ENCODE data around the gene TBC1D7.

TBC1D7 gene

GRCh38 chr6:13273931-13274706 is 54.2 kb downstream of the TBC1D7 start:
- TF ChIP-seq TAF1 (IDR thresholded peaks at IDR 0.05; ENCODE audit: borderline replicate concordance, low read depth, low read length) (no peak), POLR2A (IDR thresholded peaks at IDR 0.05; ENCODE audit: low read depth, low read length) (peak; percentile 66)
- DNase-seq (ENCODE audit: insufficient read length) (peak; percentile 39), FAIRE-seq (peak; percentile 93)

- TF ChIP-seq POLR2A (IDR thresholded peaks at IDR 0.05; ENCODE audit: low read depth, low read length) (no peak), POLR2AphosphoS5 (IDR thresholded peaks at IDR 0.05; ENCODE audit: low read depth, low read length) (no peak), TAF1 (IDR thresholded peaks at IDR 0.05; ENCODE audit: borderline replicate concordance, low read depth, low read length) (no peak)
- peak; percentile 46 for FAIRE-seq
- DNase-seq (ENCODE audit: insufficient read length) = no peak
These were observed 55.0 kb downstream of the TBC1D7 start for GRCh38 chr6:13273202-13273930.

- FAIRE-seq (peak; percentile 89), DNase-seq (ENCODE audit: insufficient read length) (no peak)
- TF ChIP-seq TAF1 (IDR thresholded peaks at IDR 0.05; ENCODE audit: borderline replicate concordance, low read depth, low read length) = peak; percentile 89
- peak; percentile 81 for TF ChIP-seq POLR2AphosphoS5 (IDR thresholded peaks at IDR 0.05; ENCODE audit: low read depth, low read length)
- peak; percentile 82 for TF ChIP-seq POLR2A (IDR thresholded peaks at IDR 0.05; ENCODE audit: low read depth, low read length)
These were observed 55.9 kb downstream of the TBC1D7 start for GRCh38 chr6:13272131-13273046.

GRCh38 chr6:13268913-13269518 is 59.3 kb downstream of the TBC1D7 start:
- TF ChIP-seq POLR2A (IDR thresholded peaks at IDR 0.05; ENCODE audit: low read depth, low read length) (no peak), POLR2AphosphoS5 (IDR thresholded peaks at IDR 0.05; ENCODE audit: low read depth, low read length) (no peak), TAF1 (IDR thresholded peaks at IDR 0.05; ENCODE audit: borderline replicate concordance, low read depth, low read length) (no peak)
- DNase-seq (ENCODE audit: insufficient read length) (no peak), FAIRE-seq (no peak)

- TF ChIP-seq TAF1 (IDR thresholded peaks at IDR 0.05; ENCODE audit: borderline replicate concordance, low read depth, low read length) (no peak), POLR2A (IDR thresholded peaks at IDR 0.05; ENCODE audit: low read depth, low read length) (no peak), POLR2AphosphoS5 (IDR thresholded peaks at IDR 0.05; ENCODE audit: low read depth, low read length) (no peak)
- no peak for DNase-seq (ENCODE audit: insufficient read length)
- no peak for FAIRE-seq
These were observed 61.1 kb downstream of the TBC1D7 start for GRCh38 chr6:13267142-13267651.

- TF ChIP-seq TAF1 (IDR thresholded peaks at IDR 0.05; ENCODE audit: borderline replicate concordance, low read depth, low read length) = no peak
- TF ChIP-seq POLR2AphosphoS5 (IDR thresholded peaks at IDR 0.05; ENCODE audit: low read depth, low read length) = no peak
- no peak for TF ChIP-seq POLR2A (IDR thresholded peaks at IDR 0.05; ENCODE audit: low read depth, low read length)
- FAIRE-seq (no peak), DNase-seq (ENCODE audit: insufficient read length) (no peak)
These were observed 64.7 kb downstream of the TBC1D7 start for GRCh38 chr6:13263669-13264068.

- TF ChIP-seq TAF1 (IDR thresholded peaks at IDR 0.05; ENCODE audit: borderline replicate concordance, low read depth, low read length) = no peak
- TF ChIP-seq POLR2A (IDR thresholded peaks at IDR 0.05; ENCODE audit: low read depth, low read length) = no peak
- no peak for TF ChIP-seq POLR2AphosphoS5 (IDR thresholded peaks at IDR 0.05; ENCODE audit: low read depth, low read length)
- peak; percentile 84 for FAIRE-seq
- no peak for DNase-seq (ENCODE audit: insufficient read length)
These were observed 65.8 kb downstream of the TBC1D7 start for GRCh38 chr6:13262302-13263230.

GRCh38 chr6:13261464-13261994 is 66.8 kb downstream of the TBC1D7 start:
- DNase-seq (ENCODE audit: insufficient read length) = no peak
- TF ChIP-seq POLR2AphosphoS5 (IDR thresholded peaks at IDR 0.05; ENCODE audit: low read depth, low read length) (0 out of 2 replicates have a peak, but pooled peaks have one; percentile 43), POLR2A (IDR thresholded peaks at IDR 0.05; ENCODE audit: low read depth, low read length) (peak; percentile 18; the same call in 1 of the 2 replicates), TAF1 (IDR thresholded peaks at IDR 0.05; ENCODE audit: borderline replicate concordance, low read depth, low read length) (no peak)

GRCh38 chr6:13260831-13261230 is 67.5 kb downstream of the TBC1D7 start:
- DNase-seq (ENCODE audit: insufficient read length) (no peak), FAIRE-seq (no peak)
- TF ChIP-seq POLR2A (IDR thresholded peaks at IDR 0.05; ENCODE audit: low read depth, low read length) = no peak
- TF ChIP-seq TAF1 (IDR thresholded peaks at IDR 0.05; ENCODE audit: borderline replicate concordance, low read depth, low read length) = 0 out of 2 replicates have a peak, but pooled peaks have one; percentile 23
- TF ChIP-seq POLR2AphosphoS5 (IDR thresholded peaks at IDR 0.05; ENCODE audit: low read depth, low read length) = no peak

More at GRCh38 chr6:13261464-13261994, 66.8 kb downstream of the TBC1D7 start:
- FAIRE-seq = peak; percentile 98

All from GM12892 (cell line).